PC-3 (cell line): ENCODE data around the gene EFNA5. TPM values are rescaled to one million over a fixed set of nuclear protein-coding genes. Genes with fewer than 3 reads are reported as not detected.
A peak's percentile ranks its signal among the peaks of the same experiment; 100 is the strongest.

Experiments
- ATAC-seq: fragments of 200-7000 bp; cut with Tn5 transposase; 2 replicates; pipeline ENCODE4 v1.9.1; 2020; ENCODE audit warnings: mild to moderate bottlenecking, moderate library complexity
- BruUV-seq: library from RNA; stranded (reverse); fragments of 400-500 nt; replicated peaks from 2 replicates; lab custom pipeline; 2021; lab: Mats Ljungman, UMichigan
- CTCF ChIA-PET: fragments of 300-600 bp; sonication (Branson Sonifier 250); formaldehyde crosslinking; loops from one replicate; lab custom pipeline; 2022; ENCODE audit warnings: antibody characterized with exemption; lab: Charles Lee
- POLR2A ChIA-PET: fragments of 300-600 bp; sonication (Branson Sonifier 250); formaldehyde crosslinking; loops from one replicate; lab custom pipeline; 2022; ENCODE audit warnings: antibody characterized with exemption; ENCODE audit not compliant: unreplicated experiment; lab: Charles Lee
- DNase-seq: peaks from one replicate; pipeline ENCODE4 v3.0.0-alpha.2; 2015
- H2AFZ ChIP-seq: fragments of 300-600 bp; sonication (generic); 2 replicates; pipeline ENCODE4 v1.6.0; 2016; ENCODE audit warnings: antibody characterized with exemption, low read length
- H3F3A ChIP-seq: fragments of 300-600 bp; sonication (generic); one replicate; pipeline ENCODE4 v1.6.0; 2017; ENCODE audit warnings: antibody characterized with exemption, low read length, control low read depth, mild to moderate bottlenecking; ENCODE audit not compliant: unreplicated experiment
- H3K27ac ChIP-seq: fragments of 300-600 bp; sonication (generic); 2 replicates; pipeline ENCODE4 v1.5.1; 2016; ENCODE audit warnings: mild to moderate bottlenecking, low read length
- H3K27me3 ChIP-seq: fragments of 300-600 bp; sonication (generic); 2 replicates; pipeline ENCODE4 v1.6.1; 2016; ENCODE audit warnings: low read length, mixed read lengths
- H3K36me3 ChIP-seq: fragments of 300-600 bp; sonication (generic); 2 replicates; pipeline ENCODE4 v1.6.1; 2016; ENCODE audit warnings: low read depth, mixed run types, low read length, mixed read lengths
- H3K4me1 ChIP-seq: fragments of 300-600 bp; sonication (generic); 2 replicates; pipeline ENCODE4 v1.5.1; 2016; ENCODE audit warnings: low read length; ENCODE audit not compliant: insufficient read depth
- H3K4me2 ChIP-seq: fragments of 300-600 bp; sonication (generic); 2 replicates; pipeline ENCODE4 v1.6.0; 2016; ENCODE audit warnings: low read length
- H3K4me3 ChIP-seq: fragments of 300-600 bp; sonication (generic); 2 replicates; pipeline ENCODE4 v1.5.1; 2016; ENCODE audit warnings: mild to moderate bottlenecking, low read length, mixed read lengths
- H3K79me2 ChIP-seq: fragments of 300-600 bp; sonication (generic); 2 replicates; pipeline ENCODE4 v1.6.1; 2017; ENCODE audit warnings: low read length, mixed read lengths
- H3K9ac ChIP-seq: fragments of 300-600 bp; sonication (generic); 2 replicates; pipeline ENCODE4 v1.6.0; 2016; ENCODE audit warnings: mild to moderate bottlenecking, low read length
- H3K9me2 ChIP-seq: fragments of 300-600 bp; sonication (generic); replicated peaks from 2 replicates; pipeline ENCODE4 v1.6.1; 2016; ENCODE audit warnings: mixed run types, low read length, mixed read lengths
- H3K9me3 ChIP-seq: fragments of 300-600 bp; sonication (generic); 2 replicates; pipeline ENCODE4 v1.6.1; 2016; ENCODE audit warnings: low read length, mixed read lengths
- H4K20me1 ChIP-seq: fragments of 300-600 bp; sonication (generic); 2 replicates; pipeline ENCODE4 v1.6.1; 2016; ENCODE audit warnings: low read length, mixed read lengths
- CTCF ChIP-seq: fragments of 300-600 bp; sonication (generic); conservative IDR thresholded peaks from 2 replicates; pipeline ENCODE4 v1.5.1; 2017; ENCODE audit warnings: antibody characterized with exemption, low read depth, mild to moderate bottlenecking, low read length
- EZH2 ChIP-seq: fragments of 300-600 bp; sonication (generic); IDR thresholded peaks from one replicate; pipeline ENCODE4 v1.6.1; 2017; ENCODE audit warnings: antibody characterized with exemption, mild to moderate bottlenecking, low read length; ENCODE audit not compliant: unreplicated experiment
- EZH2phosphoT487 ChIP-seq: fragments of 300-600 bp; sonication (generic); IDR thresholded peaks from 2 replicates; pipeline ENCODE4 v1.6.1; 2018; ENCODE audit warnings: mild to moderate bottlenecking, antibody characterized with exemption, low read length, borderline replicate concordance
- intact Hi-C: fragments of 100-400 bp; cut with micrococcal nuclease; formaldehyde crosslinking; loops from 2 replicates; pipeline ENCODE4 v1.9.0; 2023
- total RNA-seq: library from RNA; depleted of rRNA; stranded (reverse); fragments of >200 nt; gene quantifications from 2 replicates; pipeline ENCODE4 v1.2.3, GENCODE V29; 2014

The EFNA5 gene
- total RNA-seq, 1 experiment from 2014 or later, result 5.4 TPM

- H3K36me3 ChIP-seq, result no peaks in the 10 kb centered on the region
- ChIA-PET POLR2A (no interaction called here), CTCF (no interaction called here)
- H2AFZ ChIP-seq, result no peak overlapping the region
- DNase-seq, result no peak
- no TSS peak for BruUV-seq
- no peaks in the 10 kb centered on the region for H3F3A ChIP-seq
- no peak for ATAC-seq
- no peak overlapping the region for H3K4me3 ChIP-seq
- peaks cover 16% of the 10 kb centered on the region for H3K4me1 ChIP-seq
- no peak overlapping the region for H3K27ac ChIP-seq
- no peak overlapping the region for H3K9ac ChIP-seq
- intact Hi-C loops, result no loop called here
- peaks cover 28% of the 10 kb centered on the region for H4K20me1 ChIP-seq
- H3K9me3 ChIP-seq, result no peaks in the 10 kb centered on the region
- peaks cover 23% of the 10 kb centered on the region; the same call in 1 of the 2 replicates for H3K27me3 ChIP-seq
- TF ChIP-seq CTCF, result no peak
- TF ChIP-seq EZH2phosphoT487, result no peak
- no peak for TF ChIP-seq EZH2
- H3K79me2 ChIP-seq, result peaks cover 93% of the 10 kb centered on the region
- no peaks in the 10 kb centered on the region for H3K9me2 ChIP-seq
- H3K4me2 ChIP-seq, result 0 out of 2 replicates have a peak overlapping the region, but pooled peaks have one; percentile 99
Observed at GRCh38 chr5:107666051-107666655, 4.6 kb downstream of the EFNA5 start.

- BruUV-seq, result no TSS peak
- Histone ChIP-seq H2AFZ (no peak overlapping the region), H3K9me2 (no peaks in the 10 kb centered on the region), H4K20me1 (peaks cover 28% of the 10 kb centered on the region), H3K4me3 (no peak overlapping the region), H3K4me1 (peaks cover 16% of the 10 kb centered on the region), H3K4me2 (no peak overlapping the region), H3K36me3 (no peaks in the 10 kb centered on the region), H3K9ac (no peak overlapping the region), H3K79me2 (peaks cover 94% of the 10 kb centered on the region), H3K27ac (no peak overlapping the region), H3K9me3 (no peaks in the 10 kb centered on the region), H3K27me3 (peaks cover 23% of the 10 kb centered on the region; the same call in 1 of the 2 replicates), H3F3A (no peaks in the 10 kb centered on the region)
- no peak for DNase-seq
- ATAC-seq, result no peak
- ChIA-PET POLR2A (interaction anchor here (0.6 kb wide), 1 partner anchor 247 kb away, joined by 4 read pairs; no protein-coding TSS in a partner anchor), CTCF (no interaction called here)
- no peak for TF ChIP-seq EZH2
- no peak for TF ChIP-seq EZH2phosphoT487
- TF ChIP-seq CTCF, result no peak
- intact Hi-C loops, result no loop called here
Observed at GRCh38 chr5:107665036-107665570, 5.6 kb downstream of the EFNA5 start.

- Histone ChIP-seq H3K4me1 (peaks cover 16% of the 10 kb centered on the region), H2AFZ (no peak overlapping the region), H3K9me2 (no peaks in the 10 kb centered on the region), H3K27me3 (peaks cover 12% of the 10 kb centered on the region; the same call in 1 of the 2 replicates), H3K9ac (no peak overlapping the region), H3F3A (no peaks in the 10 kb centered on the region), H3K36me3 (no peaks in the 10 kb centered on the region), H3K9me3 (no peaks in the 10 kb centered on the region), H3K4me3 (no peak overlapping the region), H3K4me2 (no peak overlapping the region), H3K27ac (no peak overlapping the region), H3K79me2 (peaks cover 84% of the 10 kb centered on the region), H4K20me1 (peaks cover 22% of the 10 kb centered on the region)
- CTCF ChIA-PET, result no interaction called here
- intact Hi-C loops, result no loop called here
- DNase-seq (no peak), ATAC-seq (no peak)
- TF ChIP-seq EZH2 (no peak), CTCF (no peak), EZH2phosphoT487 (no peak)
- no TSS peak for BruUV-seq
- POLR2A ChIA-PET, result interaction anchor here (0.6 kb wide), 1 partner anchor 9 kb away, joined by 4 read pairs; no protein-coding TSS in a partner anchor
Observed at GRCh38 chr5:107663697-107664096, 7.0 kb downstream of the EFNA5 start.
